Mucosa of stomach (tissue), 1 donor: ENCODE measurements around the gene MC5R.

Experiments
- H3K27me3 ChIP-seq: one replicate; pipeline ENCODE4 v1.7.0; 2013; ENCODE audit warnings: mild to moderate bottlenecking, low read length; ENCODE audit not compliant: control insufficient read depth, insufficient read depth
- H3K36me3 ChIP-seq: one replicate; pipeline ENCODE4 v1.7.0; 2013; ENCODE audit warnings: low read length; ENCODE audit not compliant: control insufficient read depth, insufficient read depth
- H3K4me1 ChIP-seq: one replicate; pipeline ENCODE4 v1.7.0; 2013; ENCODE audit warnings: mild to moderate bottlenecking, low read length; ENCODE audit not compliant: control insufficient read depth, insufficient read depth
- H3K4me3 ChIP-seq: one replicate; pipeline ENCODE4 v1.7.0; 2013; ENCODE audit warnings: low read length
- H3K9ac ChIP-seq: one replicate; pipeline ENCODE4 v1.7.0; 2013; ENCODE audit warnings: mild to moderate bottlenecking, low read length, moderate library complexity
- H3K9me3 ChIP-seq: one replicate; pipeline ENCODE4 v1.7.0; 2013; ENCODE audit warnings: mild to moderate bottlenecking, low read length, moderate library complexity; ENCODE audit not compliant: control insufficient read depth
- donor health status: Pancreatic carcinoma.

Gene MC5R

GRCh38 chr18:13868501-13869271, 44.7 kb downstream of the MC5R start:
- Histone ChIP-seq H3K4me3 (no peak overlapping the region), H3K36me3 (no peaks in the 10 kb centered on the region), H3K4me1 (peaks cover 6% of the 10 kb centered on the region), H3K9ac (no peak overlapping the region), H3K9me3 (no peaks in the 10 kb centered on the region), H3K27me3 (peaks cover 29% of the 10 kb centered on the region)

- H3K36me3 ChIP-seq, result no peaks in the 10 kb centered on the region
- peaks cover 6% of the 10 kb centered on the region for H3K4me1 ChIP-seq
- no peak overlapping the region for H3K9ac ChIP-seq
- H3K27me3 ChIP-seq, result peaks cover 29% of the 10 kb centered on the region
- H3K4me3 ChIP-seq, result no peak overlapping the region
- no peaks in the 10 kb centered on the region for H3K9me3 ChIP-seq
These were observed 47.8 kb downstream of the MC5R start for GRCh38 chr18:13871701-13872100.

- H3K36me3 ChIP-seq, result no peaks in the 10 kb centered on the region
- peaks cover 25% of the 10 kb centered on the region for H3K27me3 ChIP-seq
- H3K9me3 ChIP-seq, result no peaks in the 10 kb centered on the region
- no peak overlapping the region for H3K4me3 ChIP-seq
- no peak overlapping the region for H3K9ac ChIP-seq
- H3K4me1 ChIP-seq, result peaks cover 6% of the 10 kb centered on the region
These were observed 48.4 kb downstream of the MC5R start for GRCh38 chr18:13872373-13872772.

- Histone ChIP-seq H3K36me3 (no peaks in the 10 kb centered on the region), H3K9me3 (no peaks in the 10 kb centered on the region), H3K4me1 (peaks cover 6% of the 10 kb centered on the region), H3K4me3 (no peak overlapping the region), H3K9ac (no peak overlapping the region), H3K27me3 (peaks cover 22% of the 10 kb centered on the region)
These were observed 49.0 kb downstream of the MC5R start for GRCh38 chr18:13872932-13873331.

- Histone ChIP-seq H3K9me3 (no peaks in the 10 kb centered on the region), H3K36me3 (no peaks in the 10 kb centered on the region), H3K9ac (no peak overlapping the region), H3K4me1 (no peaks in the 10 kb centered on the region), H3K4me3 (no peak overlapping the region), H3K27me3 (peaks cover 9% of the 10 kb centered on the region)
These were observed 50.6 kb downstream of the MC5R start for GRCh38 chr18:13874558-13874957.
